AG20443 (cell line): ENCODE measurements around the gene GHITM.
"Not testable (repeated sequence)": the region's sequence is repeated elsewhere in the genome, so short reads cannot be mapped to it uniquely, and the experiment has no call there.

Experiments
- DNase-seq: peaks from one replicate; pipeline ENCODE4 v3.0.0; 2012; ENCODE audit warnings: low spot score, mixed read lengths

The GHITM gene, protein sequence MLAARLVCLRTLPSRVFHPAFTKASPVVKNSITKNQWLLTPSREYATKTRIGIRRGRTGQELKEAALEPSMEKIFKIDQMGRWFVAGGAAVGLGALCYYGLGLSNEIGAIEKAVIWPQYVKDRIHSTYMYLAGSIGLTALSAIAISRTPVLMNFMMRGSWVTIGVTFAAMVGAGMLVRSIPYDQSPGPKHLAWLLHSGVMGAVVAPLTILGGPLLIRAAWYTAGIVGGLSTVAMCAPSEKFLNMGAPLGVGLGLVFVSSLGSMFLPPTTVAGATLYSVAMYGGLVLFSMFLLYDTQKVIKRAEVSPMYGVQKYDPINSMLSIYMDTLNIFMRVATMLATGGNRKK

GRCh38 chr10:84139126-84140035, at the start of gene GHITM:
Gene GHITM (plus strand): TSS chr10:84139509. CDS start chr10:84141501, 1,992 bp downstream.
- DNase-seq = peak; percentile 97

- DNase-seq = no peak
Measured at GRCh38 chr10:84095811-84096497, 43.4 kb upstream of the GHITM start.

DNA sequence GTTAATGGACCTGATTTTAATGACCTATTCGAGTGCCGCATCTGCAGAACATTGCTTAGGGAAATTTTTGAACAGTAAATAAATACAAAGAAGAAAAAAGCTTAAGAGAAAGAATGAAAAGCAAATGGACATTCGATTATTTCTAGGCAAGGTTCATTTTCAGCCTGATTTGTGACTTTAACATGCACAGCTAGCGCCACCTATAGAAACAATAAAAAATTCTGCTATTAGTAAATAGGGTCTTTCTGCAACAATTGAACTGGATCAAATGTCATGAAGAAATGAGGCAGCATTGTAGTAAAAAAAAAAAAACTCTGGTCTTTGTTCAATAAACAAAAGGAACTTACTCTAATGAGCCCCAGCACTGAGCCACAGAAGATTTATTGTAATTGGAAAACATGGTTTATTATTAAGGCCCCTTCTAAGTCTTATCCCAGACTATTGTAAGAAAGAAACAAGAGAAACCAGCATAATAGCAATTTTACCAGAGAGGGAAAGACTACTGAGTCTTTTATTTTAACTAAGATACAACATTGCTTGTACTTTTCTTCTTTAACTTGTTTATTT, 41.4 kb upstream of the GHITM start:
- peak; percentile 19 for DNase-seq

GRCh38 chr10:84098667-84099066, 40.6 kb upstream of the GHITM start:
- no peak for DNase-seq

DNA sequence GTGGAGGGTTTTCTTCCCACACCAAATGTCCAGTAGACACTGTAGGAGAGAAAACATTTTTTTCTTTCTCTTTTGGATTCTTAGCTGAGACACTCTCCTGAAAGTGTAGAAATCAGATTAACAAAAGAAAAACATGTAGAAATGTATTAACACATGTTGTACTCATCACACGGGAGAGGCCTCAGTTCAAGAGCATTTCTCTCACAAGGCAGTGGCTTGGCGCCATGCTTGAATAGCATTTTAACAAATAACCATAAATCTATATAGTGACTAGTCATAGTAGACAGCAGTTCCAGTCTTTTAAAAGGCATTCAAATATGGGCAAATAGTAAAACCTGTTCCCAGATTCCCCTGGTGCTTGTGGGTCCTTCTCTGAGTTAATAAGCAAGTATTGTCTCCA, 38.3 kb upstream of the GHITM start:
- no peak for DNase-seq

DNA sequence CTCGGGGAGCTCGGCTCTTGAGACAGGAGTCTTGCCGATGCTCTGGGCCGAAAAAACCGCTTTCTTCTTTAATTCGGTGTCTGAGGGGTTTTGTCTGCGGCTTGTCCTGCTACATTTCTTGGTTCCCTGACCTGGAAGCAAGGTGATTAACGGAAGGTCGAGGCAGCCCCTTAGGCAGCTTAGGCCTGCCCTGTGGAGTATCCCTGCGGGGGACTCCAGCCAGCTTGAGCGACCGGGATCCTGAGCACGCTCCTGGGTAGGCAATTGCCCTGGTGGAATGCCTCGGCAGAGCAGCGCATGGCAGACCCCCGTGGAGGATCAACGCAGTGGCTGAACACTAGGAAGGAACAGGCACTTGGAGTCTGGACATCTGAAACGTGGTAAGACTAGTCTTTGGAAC, 30.5 kb upstream of the GHITM start:
- no peak for DNase-seq

DNA sequence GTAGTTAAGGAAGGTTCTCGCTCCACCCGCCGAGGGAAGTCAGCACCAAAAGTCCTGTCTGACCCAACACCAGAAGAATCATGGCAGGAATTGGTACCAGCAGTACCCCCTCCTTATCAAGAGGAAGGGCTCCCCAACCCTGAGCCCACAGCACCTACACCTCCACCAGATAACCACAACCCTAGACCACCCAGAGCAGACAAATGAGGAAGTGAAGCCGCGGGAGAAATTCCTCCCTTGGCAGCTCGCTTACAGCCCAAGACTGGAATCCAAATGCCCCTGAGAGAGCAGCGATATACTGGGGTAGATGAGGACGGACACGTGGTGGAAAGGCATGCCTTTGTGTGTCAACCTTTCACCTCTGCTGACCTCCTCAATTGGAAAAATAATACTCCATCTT, 29.5 kb upstream of the GHITM start:
- DNase-seq = not testable (repeated sequence)

- DNase-seq = not testable (repeated sequence)
Measured at GRCh38 chr10:84113468-84113867, 25.8 kb upstream of the GHITM start.

- no peak for DNase-seq
Measured at GRCh38 chr10:84114088-84114667, 25.1 kb upstream of the GHITM start.

DNA sequence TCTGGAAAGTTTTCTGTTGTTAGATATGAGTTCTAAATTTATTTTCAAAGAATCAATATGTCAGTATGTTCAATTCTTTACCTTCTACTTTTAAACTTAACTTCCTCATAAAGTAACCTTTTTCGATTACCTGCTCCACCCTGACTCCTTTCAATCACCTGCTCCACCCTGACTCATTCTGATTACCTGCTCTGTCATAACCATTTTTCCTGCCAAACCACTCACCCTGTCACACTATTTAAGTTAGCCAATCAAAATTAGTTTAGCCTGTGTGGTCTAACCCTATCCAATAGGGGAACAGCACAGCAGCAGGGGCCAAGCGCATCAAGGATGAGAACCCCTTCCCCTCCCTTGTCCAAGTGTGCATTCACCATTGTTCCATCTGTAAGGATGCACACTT, 22.1 kb upstream of the GHITM start:
- DNase-seq = not testable (repeated sequence)

DNA sequence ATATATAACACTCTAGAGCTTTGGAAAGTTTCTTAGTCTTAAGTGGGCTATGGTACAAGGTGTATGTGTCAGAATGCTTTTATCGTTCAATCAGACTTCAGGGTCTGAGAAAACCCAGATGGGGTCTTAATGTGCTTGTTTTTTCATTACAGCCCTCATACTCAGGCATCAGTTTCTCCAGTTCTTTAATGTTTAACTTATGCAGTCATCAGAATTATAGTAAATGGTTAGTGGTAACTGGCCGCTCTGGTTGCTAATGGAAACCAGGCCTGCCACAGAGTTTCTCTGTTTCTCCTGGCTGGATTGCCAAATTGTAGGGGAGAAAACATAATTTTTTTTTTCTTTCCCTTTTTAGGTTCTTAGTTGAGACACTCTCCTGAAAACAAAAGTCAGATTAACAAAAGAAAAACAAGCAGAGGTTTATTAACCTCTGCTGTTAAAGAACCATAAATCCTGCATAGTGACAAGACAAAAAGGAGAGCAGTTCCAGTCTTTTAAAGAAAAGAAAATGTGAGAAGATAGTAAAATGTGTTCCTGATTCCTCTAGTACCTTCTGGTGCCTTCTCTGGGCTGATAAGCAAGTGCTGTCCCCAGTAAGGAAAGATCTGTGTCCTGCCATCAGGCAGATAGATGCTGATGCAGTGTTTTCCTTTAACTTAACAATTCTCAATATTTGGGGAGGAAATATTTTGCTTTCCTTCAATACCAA, 21.5 kb upstream of the GHITM start:
- no peak for DNase-seq

- DNase-seq = no peak
Measured at GRCh38 chr10:84118395-84119006, 20.8 kb upstream of the GHITM start.

DNA sequence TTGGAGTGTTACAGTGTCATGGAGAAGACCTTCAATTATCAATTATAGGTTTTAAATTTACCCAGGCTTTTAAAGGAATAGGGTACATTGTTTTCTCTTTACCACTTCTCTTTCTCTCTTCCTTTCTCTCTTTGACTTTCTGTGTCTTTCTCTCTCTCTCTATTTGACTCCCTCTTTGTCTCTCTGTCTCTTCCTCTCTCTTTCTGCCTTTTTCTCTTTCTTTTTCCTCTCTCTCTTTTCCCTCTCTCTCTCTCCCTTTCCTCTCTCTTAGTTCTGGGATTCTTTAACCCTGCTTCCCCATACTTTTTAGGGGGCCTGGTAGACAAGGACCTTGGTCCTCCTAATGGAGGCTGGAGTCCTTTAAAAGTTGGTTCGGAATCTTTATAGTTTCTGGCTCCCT, 15.9 kb upstream of the GHITM start:
- DNase-seq = no peak

- DNase-seq = not testable (repeated sequence)
Measured at GRCh38 chr10:84125910-84126784, 13.2 kb upstream of the GHITM start.

DNA sequence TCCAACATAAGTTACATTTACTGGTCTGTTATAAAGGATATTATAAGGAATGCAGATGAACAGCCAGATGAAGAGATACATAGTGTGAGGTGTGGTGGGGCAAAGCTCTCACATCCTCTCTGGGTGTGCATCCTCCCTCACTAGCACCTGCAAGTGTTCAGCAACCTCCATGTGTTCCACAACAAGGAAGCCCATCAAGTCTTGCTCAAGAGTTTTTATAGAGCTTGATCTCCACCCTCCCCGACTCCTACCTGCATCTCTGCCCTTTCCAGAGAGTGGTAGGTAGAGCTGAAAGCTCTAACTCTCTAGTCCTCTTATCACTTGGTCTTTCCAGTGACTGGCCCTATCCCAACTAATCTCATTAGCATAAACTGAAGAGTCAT, 12.5 kb upstream of the GHITM start:
- DNase-seq = no peak

DNA sequence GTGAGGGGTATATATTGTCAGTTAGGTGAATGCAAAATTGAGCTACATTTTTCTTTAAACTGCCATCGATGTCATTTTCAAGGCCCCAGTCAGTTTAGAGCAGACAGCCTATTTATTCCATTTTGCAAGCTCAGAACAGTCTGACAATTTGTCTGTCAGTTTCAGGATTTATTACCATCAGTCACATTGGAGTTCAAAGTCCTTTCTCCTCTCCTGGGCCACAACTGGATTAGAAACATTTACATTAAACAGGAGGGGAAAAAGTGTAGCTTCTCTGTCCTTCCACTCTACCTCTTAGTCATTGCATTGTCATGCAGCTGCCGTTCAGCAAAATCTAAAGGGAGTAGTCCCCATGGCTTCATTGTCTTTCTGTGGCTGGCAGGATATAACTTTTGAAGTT, 3.5 kb upstream of the GHITM start:
- no peak for DNase-seq

- no peak for DNase-seq
Measured at GRCh38 chr10:84137811-84138210, 1.5 kb upstream of the GHITM start.

DNA sequence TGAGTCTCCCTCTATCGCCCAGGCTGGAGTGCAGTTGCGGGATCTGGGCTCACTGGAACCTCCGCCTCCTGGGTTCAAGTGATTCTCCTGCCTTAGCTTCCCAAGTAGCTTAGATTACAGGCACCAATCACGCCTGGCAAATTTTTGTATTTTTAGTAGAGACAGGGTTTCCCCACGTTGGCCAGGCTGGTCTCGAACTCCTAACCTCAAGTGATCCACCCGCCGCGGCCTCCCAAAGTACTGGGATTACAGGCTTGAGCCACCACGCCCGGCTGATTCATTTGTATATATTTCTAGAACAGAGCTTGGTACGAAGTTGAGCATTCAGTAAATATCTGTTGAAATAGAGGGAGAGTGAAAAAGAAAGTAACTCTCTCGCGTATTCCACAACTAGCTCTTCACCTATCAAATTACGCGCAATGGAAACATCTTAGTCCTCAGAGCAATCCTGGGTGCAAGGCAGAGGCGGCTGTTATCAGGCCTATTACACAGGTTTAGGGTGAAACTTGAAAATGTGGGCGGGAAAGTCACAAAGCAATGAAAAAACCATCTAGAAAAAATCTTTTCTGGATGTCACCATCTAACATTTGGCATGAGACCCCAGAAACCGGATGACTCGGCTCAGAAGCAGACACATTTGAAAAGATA, 707 bp upstream of the GHITM start:
- DNase-seq = peak; percentile 21

DNA sequence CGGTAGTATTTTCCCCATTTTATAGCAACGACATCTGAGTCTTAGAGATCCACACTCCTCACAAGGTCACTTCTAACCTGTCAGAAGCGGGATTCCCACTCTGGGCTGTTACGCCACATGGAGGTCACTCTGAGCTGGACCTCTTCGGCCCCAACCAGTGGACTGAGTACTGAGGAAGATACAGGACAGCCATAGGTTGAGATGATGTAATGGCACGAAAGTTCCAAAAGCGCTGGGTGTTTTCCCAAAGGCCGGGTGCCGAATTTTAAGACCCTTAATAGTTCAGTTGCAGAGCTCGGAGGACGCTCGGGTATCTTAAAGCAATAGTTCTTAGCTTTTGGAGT, 699 bp downstream of the GHITM start:
- peak; percentile 19 for DNase-seq
